DND-41 (cell line): ENCODE measurements around the gene MAP3K15.

Source experiments
- CTCF ChIP-seq: IDR thresholded peaks from 2 replicates; pipeline ENCODE4 v1.5.1; 2012; ENCODE audit warnings: borderline replicate concordance, low read length, moderate library complexity, mild to moderate bottlenecking; ENCODE audit not compliant: poor library complexity, severe bottlenecking; ENCODE audit errors: extremely low read depth
- EZH2 ChIP-seq: IDR thresholded peaks from 3 replicates; pipeline ENCODE4 v1.6.1; 2012; ENCODE audit warnings: borderline replicate concordance, low read depth, mild to moderate bottlenecking, moderate library complexity, low read length, inconsistent platforms; ENCODE audit not compliant: severe bottlenecking

- TF ChIP-seq EZH2 (no peak), CTCF (no peak)
Observed at GRCh38 chrX:19479458-19479857, 35.9 kb downstream of the MAP3K15 start.
